ENCODE measurements around the gene TMED7.

Gene TMED7

GRCh38 chr5:115626445-115626823 lies 598 bp upstream of the TMED7 start:
- peak; percentile 57 for DNase-seq

DNA sequence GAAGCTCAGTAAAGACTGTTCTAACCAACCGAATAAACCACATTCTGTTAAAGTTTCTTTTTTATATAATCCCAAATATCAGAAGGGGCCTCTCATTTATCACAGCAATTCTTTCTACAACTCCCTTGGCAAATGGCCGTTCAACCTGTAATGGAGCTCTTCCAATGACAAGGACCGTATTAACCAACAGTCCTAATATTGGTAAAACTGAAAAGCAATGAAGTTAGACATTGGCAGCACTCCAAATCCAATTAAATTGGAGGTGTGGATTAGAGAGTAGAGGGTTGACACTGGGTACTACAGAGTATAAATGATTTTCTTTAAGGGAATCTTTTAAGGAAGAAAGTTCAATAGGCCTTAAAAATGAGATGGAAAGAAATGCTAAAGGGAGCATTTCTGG lies 842 bp downstream of the TMED7 start:
- no peak for DNase-seq

- no peak for DNase-seq
Measured at GRCh38 chr5:115623658-115624057, 2.2 kb downstream of the TMED7 start.

- DNase-seq, result no peak
Measured at GRCh38 chr5:115621365-115621900, 4.4 kb downstream of the TMED7 start.

GRCh38 chr5:115616892-115617291 lies 8.9 kb downstream of the TMED7 start:
- DNase-seq, result no peak

DNA sequence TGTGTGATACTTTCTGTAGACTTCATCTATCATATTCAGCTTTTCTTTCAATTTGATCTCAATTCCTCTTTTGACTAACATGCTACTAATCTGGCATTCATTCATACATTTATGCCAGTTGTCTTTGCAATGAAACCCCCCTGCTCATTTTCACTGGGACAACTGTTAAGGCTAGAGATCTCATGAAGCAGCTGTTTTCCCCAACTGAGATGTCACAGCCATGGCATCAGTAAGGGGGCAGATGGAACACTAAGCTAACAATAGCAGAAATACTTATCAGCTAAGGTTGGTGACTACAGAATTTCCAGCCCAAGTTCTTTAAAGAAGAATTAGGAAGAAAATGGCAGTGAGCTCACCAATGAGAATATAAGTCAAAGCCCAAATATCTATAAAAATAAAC lies 9.4 kb downstream of the TMED7 start:
- DNase-seq, result no peak

GRCh38 chr5:115611873-115612272 lies 14.0 kb downstream of the TMED7 start:
- DNase-seq, result no peak

- no peak for DNase-seq
Measured at GRCh38 chr5:115607935-115608334, 17.9 kb downstream of the TMED7 start.

DNA sequence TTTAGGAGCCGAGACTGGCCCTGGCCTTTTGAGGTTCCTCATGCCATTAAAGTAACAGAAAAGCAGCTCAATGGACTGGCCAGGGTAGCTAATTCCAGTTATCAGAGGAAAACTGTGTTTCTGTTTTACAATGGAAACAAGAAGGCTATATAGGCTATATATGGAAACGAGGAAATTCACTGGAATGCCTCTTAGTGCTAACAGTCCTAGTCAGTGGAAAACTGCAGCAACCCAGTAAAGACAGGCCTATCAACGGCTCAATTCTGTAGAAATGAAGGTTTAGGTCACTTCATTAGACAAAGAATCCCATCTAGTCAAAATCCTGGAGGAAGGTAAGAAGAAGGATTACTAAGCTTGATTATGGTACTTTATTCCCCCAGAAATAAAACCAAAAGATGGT lies 20.4 kb downstream of the TMED7 start:
- DNase-seq, result no peak

DNA sequence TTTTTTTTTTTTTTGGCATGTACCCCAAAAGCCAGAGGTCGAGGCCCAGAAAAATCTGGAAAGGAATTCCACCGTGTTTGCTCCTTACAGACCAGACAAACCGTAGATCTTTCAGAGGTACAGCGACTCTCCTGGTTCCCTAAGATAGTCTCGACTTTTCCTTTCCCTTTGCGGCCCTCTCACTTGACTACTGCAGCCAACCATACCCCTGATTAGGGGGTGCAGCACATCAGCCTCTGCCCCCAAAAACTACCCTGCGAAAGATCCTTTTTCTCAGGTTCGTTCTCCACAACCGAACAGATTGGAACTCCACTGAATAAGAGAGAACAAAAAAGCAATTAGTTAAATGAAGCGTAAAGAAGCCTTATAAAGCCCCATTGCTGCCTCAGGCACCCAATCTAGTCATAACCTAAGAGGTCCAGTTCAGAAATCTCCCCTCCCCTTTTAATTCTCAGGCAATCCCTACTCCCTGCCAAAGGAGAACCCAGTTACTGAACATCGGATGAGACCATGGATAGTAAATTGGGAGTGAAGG lies 23.2 kb downstream of the TMED7 start:
- peak; percentile 22 for DNase-seq

DNA sequence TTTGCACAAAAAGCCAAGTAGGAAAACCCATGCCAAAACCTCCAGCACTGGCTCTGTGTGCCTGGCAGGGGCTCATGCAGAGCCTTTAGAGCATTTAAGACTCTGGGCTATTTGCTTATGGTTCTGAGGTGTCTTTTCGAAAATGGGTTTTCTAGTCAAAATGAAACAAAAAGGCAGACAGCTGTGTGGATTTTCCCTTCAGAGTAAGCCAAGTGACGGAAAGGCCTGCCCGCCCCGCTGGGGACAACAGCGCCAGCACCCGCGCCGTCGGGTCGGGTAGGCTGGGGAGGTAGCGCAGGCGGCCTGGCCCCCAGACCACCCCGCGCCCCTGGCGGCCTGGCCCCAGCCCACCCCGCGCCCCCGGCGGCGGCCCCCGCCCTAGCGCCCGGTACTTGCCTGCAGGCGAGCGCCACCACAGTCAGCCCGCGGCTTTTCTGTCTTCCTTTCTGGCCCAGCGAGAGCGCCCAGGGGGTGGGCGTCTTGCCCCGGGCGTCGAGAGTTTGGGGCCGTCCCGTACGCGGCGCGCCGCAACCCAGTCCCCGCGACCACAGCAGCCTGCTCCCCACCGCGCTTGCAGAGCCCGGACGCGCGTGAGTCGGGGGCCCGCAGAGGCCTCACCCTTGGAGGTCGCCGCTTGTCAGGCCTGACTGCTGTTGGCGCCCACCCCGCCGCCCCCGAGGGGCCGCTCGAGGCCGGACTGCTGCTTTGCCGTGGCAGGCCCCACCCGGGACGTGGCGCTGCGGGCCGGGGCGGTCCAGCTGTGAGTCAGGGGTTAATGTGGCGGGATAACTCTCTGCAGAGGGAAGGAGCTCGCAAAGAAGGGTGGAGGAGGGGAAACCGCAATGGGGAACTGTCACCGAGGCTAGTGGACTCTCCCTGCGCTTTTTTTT lies 23.9 kb downstream of the TMED7 start, which contains the start of gene TICAM2:
TSS of gene TICAM2 (minus strand) at position 779 of the 890 bp plus-strand sequence. CDS start 21,223 bp downstream, outside the sequence.
- DNase-seq, result no peak

- no peak for DNase-seq
Measured at GRCh38 chr5:115600766-115601165, 25.1 kb downstream of the TMED7 start.

DNA sequence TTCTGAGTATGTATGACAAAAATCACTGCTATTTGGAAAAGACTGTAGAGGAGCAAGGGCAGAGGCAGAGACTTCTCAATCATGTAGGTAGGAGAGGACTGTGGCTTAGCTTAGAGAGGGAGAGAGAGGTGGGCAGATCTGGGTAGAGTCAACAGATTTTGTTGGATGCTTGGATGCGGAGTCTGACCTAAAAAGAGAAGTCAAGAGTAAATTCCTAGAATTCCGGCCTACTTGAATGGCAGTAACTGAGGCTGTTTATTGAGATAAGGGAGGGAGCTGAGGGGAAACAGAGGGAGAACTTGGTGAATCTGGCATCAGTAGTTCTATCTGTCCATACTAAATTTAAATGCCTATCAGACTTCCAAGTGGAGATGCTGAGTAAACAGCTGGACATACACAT lies 25.9 kb downstream of the TMED7 start:
- no peak for DNase-seq

DNA sequence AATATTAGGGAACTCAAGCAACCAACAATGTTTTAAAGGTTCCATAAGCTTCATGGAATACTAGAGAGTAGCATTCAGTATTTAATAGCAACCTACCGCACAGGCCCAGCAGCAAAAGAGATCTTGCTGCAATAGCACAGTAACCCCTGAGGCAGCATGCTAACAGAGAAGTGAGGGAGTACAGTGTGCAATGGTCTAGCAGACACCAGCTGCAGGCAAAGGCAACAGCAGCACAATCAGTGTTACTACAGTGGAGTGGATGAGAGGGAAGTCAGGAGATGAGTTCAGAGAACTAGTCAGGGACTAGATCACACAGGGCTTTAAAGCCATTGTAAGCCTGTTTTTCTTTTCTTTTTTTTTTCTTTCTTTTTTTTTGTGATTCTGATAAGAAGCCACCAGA lies 26.3 kb downstream of the TMED7 start:
- no peak for DNase-seq

- no peak for DNase-seq
Measured at GRCh38 chr5:115594128-115595047, 31.4 kb downstream of the TMED7 start.

DNA sequence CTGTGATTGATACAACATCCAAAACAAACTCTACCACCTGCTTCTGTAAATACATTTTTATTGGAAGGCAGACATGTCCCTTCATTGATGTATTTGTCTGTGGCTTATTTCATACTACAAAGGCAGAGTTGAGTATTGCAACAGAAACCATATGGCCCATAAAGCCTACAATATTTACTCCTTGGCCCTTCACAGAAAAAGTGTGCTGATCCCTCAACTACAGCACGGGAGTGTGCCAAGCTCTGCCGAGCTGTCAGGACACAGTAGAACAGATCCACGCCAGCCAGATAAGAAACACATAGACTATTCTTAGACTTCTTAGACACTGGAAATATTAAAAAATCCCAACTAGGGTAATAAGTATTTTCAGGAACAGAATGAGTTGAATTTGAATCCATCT lies 36.8 kb downstream of the TMED7 start:
- no peak for DNase-seq

DNA sequence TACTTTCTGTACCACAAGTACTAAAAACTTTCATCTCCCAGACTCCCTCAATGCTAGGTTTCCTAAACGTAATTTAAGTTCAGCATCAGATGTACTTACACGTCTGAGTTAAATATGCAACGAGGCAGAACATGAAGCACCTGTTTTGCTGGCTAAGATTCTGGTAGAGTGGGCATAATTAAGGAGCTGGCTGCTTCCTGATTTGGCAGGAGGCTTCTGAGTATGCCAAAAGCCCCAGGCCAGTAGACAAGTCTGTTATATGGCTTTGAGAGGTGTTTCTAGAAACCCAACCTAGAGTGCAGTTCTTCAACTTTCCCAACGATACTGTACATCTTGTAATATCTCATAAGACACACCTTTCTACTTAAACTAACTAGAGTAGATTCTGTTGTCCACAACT lies 37.2 kb downstream of the TMED7 start:
- DNase-seq, result no peak

GRCh38 chr5:115586525-115587146 lies 39.2 kb downstream of the TMED7 start:
- DNase-seq, result no peak

GRCh38 chr5:115585265-115585664 lies 40.6 kb downstream of the TMED7 start:
- DNase-seq, result no peak

DNA sequence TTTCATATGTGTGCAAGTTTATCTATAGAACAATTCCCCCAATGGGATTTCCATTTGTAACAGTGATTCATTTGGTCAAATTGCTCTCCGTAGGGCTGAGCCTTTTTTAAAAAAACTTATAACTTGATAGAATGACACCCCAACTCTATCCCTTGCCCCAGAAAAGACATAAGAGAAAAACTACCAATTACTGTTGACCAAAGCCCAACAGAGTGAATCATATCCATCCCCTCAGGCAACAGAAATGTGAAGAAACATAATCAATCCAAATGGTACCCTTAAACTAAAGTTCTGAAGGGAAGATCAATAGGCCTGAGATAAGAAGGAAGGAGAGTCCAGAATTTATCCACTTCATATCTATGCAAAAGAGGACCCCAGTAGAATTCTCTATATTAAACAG lies 41.3 kb downstream of the TMED7 start:
- no peak for DNase-seq

GRCh38 chr5:115583474-115583873 lies 42.4 kb downstream of the TMED7 start:
- DNase-seq, result no peak

- DNase-seq, result no peak
Measured at GRCh38 chr5:115580941-115581340, 44.9 kb downstream of the TMED7 start.

DNA sequence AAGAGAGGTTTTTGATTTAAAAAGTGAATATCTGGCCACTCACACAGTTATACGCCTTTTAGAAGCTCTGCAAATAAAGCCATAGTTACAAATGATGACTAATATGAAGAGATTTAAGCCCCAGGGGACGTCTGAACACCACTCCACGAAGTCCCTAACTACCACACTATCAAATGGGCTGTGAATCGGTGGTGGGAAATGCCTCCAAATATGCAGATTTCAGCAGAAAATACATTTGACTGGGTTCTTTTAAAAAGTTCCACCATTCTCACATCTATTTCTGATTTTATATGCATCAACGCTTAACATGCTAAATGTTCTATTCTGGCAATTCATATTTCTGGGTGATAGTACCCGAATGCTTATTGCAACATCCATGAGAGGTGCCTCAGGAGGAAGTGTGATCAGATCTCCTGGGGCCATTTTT lies 46.1 kb downstream of the TMED7 start:
- DNase-seq, result no peak

All from DMS 273 treated with DMSO at 0.1 percent for 48 hours (cell line).